ENCODE results near the gene KCNJ11.

The KCNJ11 gene

GRCh38 chr11:17371614-17372013, 16.8 kb downstream of the KCNJ11 start:
- Histone ChIP-seq H3K4me1 (ENCODE audit: control insufficient read depth, low read depth, low read length) (no peaks in the 10 kb centered on the region), H3K9me3 (ENCODE audit: control insufficient read depth, low read depth, low read length) (peaks cover 41% of the 10 kb centered on the region), H3K9ac (ENCODE audit: low read length) (no peak overlapping the region), H3K27ac (ENCODE audit: low read length) (no peak overlapping the region), H3K4me3 (ENCODE audit: low read length) (no peak overlapping the region), H3K27me3 (ENCODE audit: control insufficient read depth, insufficient read depth, low read length) (no peaks in the 10 kb centered on the region), H3K36me3 (ENCODE audit: control insufficient read depth, low read depth, low read length) (no peaks in the 10 kb centered on the region)

GRCh38 chr11:17369684-17370243, 18.7 kb downstream of the KCNJ11 start:
- no peak overlapping the region for H3K9ac ChIP-seq (ENCODE audit: low read length)
- H3K36me3 ChIP-seq (ENCODE audit: control insufficient read depth, low read depth, low read length) = no peaks in the 10 kb centered on the region
- H3K27me3 ChIP-seq (ENCODE audit: control insufficient read depth, insufficient read depth, low read length) = no peaks in the 10 kb centered on the region
- peaks cover 41% of the 10 kb centered on the region for H3K9me3 ChIP-seq (ENCODE audit: control insufficient read depth, low read depth, low read length)
- H3K4me1 ChIP-seq (ENCODE audit: control insufficient read depth, low read depth, low read length) = no peaks in the 10 kb centered on the region
- H3K4me3 ChIP-seq (ENCODE audit: low read length) = no peak overlapping the region
- no peak overlapping the region for H3K27ac ChIP-seq (ENCODE audit: low read length)

- Histone ChIP-seq H3K9ac (ENCODE audit: low read length) (no peak overlapping the region), H3K9me3 (ENCODE audit: control insufficient read depth, low read depth, low read length) (peaks cover 41% of the 10 kb centered on the region), H3K4me1 (ENCODE audit: control insufficient read depth, low read depth, low read length) (no peaks in the 10 kb centered on the region), H3K36me3 (ENCODE audit: control insufficient read depth, low read depth, low read length) (no peaks in the 10 kb centered on the region), H3K27me3 (ENCODE audit: control insufficient read depth, insufficient read depth, low read length) (no peaks in the 10 kb centered on the region), H3K4me3 (ENCODE audit: low read length) (no peak overlapping the region), H3K27ac (ENCODE audit: low read length) (no peak overlapping the region)
Observed at GRCh38 chr11:17369094-17369493, 19.4 kb downstream of the KCNJ11 start.

DNA sequence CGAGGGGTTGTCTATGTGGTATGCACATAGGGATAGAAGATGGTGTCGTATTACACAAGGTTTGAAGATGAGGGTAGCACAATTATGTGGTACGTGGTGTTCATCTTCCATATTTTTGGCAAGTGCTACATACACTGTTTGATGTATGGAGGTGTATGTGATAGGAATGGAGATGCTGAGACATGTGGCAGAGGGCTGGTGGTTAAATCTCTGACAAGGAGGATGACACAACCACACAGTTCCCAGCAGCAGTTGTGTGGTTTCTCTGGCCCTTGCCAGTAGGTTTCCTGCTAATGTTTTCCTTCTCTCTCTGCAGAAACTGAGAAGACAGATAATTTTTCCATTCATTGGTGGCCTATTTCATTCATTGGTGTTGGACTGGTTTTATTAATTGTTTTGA, 19.9 kb downstream of the KCNJ11 start:
- peaks cover 41% of the 10 kb centered on the region for H3K9me3 ChIP-seq (ENCODE audit: control insufficient read depth, low read depth, low read length)

GRCh38 chr11:17366495-17366894, 22.0 kb downstream of the KCNJ11 start:
- no peak overlapping the region for H3K27ac ChIP-seq (ENCODE audit: low read length)
- H3K27me3 ChIP-seq (ENCODE audit: control insufficient read depth, insufficient read depth, low read length) = no peaks in the 10 kb centered on the region
- H3K9ac ChIP-seq (ENCODE audit: low read length) = no peak overlapping the region
- no peaks in the 10 kb centered on the region for H3K4me1 ChIP-seq (ENCODE audit: control insufficient read depth, low read depth, low read length)
- no peaks in the 10 kb centered on the region for H3K36me3 ChIP-seq (ENCODE audit: control insufficient read depth, low read depth, low read length)
- H3K9me3 ChIP-seq (ENCODE audit: control insufficient read depth, low read depth, low read length) = peaks cover 23% of the 10 kb centered on the region
- no peak overlapping the region for H3K4me3 ChIP-seq (ENCODE audit: low read length)

More for the DNA sequence above, 19.9 kb downstream of the KCNJ11 start:
- no peaks in the 10 kb centered on the region for H3K4me1 ChIP-seq (ENCODE audit: control insufficient read depth, low read depth, low read length)
- H3K4me3 ChIP-seq (ENCODE audit: low read length) = no peak overlapping the region
- no peaks in the 10 kb centered on the region for H3K36me3 ChIP-seq (ENCODE audit: control insufficient read depth, low read depth, low read length)
- no peak overlapping the region for H3K27ac ChIP-seq (ENCODE audit: low read length)
- no peak overlapping the region for H3K9ac ChIP-seq (ENCODE audit: low read length)
- H3K27me3 ChIP-seq (ENCODE audit: control insufficient read depth, insufficient read depth, low read length) = no peaks in the 10 kb centered on the region

GRCh38 chr11:17354601-17354991, 33.9 kb downstream of the KCNJ11 start:
- Histone ChIP-seq H3K9ac (ENCODE audit: low read length) (no peak overlapping the region), H3K27ac (ENCODE audit: low read length) (no peak overlapping the region)

DNA sequence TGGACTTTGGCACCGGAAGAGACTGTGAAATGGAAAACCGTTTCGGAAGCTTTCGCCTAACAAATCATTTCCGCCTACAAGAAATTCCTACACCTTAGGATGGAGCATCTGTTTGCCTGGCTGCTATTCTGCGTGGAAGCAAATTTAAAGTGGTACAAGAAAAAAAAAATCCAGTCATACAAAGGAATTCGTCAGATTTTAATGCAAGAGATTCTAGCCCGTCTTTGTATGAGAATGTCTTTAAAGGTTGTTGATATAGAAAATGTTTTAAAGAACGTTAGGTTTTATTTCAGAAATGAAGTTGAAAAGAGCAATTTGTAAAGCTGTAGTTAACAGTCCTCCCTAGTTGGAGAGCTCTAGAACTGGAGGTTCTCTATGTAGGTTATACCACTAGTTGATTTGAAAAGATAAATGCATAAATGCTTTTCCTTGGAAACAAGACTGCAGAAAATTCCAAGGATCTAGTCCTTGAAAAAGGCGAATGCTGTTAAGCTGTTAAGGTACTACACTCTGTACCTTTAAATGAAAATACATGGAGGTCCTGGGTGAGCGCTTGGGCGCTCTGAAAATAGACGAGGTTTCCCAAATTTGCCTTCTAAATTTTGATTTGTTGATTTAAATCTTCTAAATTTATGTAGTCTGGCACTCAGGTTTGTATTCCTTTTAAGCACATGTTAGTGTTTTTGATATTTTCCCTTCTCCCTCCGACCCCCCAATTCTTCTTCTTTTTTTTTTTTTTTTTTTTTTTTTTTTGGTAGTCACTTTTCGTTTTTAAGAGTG, 34.4 kb downstream of the KCNJ11 start:
- Histone ChIP-seq H3K9me3 (ENCODE audit: control insufficient read depth, low read depth, low read length) (no peaks in the 10 kb centered on the region), H3K4me3 (ENCODE audit: low read length) (peak overlapping the region; percentile 52), H3K9ac (ENCODE audit: low read length) (peak overlapping the region; percentile 6), H3K4me1 (ENCODE audit: control insufficient read depth, low read depth, low read length) (peaks cover 10% of the 10 kb centered on the region), H3K27me3 (ENCODE audit: control insufficient read depth, insufficient read depth, low read length) (peaks cover 55% of the 10 kb centered on the region), H3K27ac (ENCODE audit: low read length) (no peak overlapping the region), H3K36me3 (ENCODE audit: control insufficient read depth, low read depth, low read length) (no peaks in the 10 kb centered on the region)

More at GRCh38 chr11:17354601-17354991, 33.9 kb downstream of the KCNJ11 start:
- Histone ChIP-seq H3K4me1 (ENCODE audit: control insufficient read depth, low read depth, low read length) (peaks cover 10% of the 10 kb centered on the region), H3K36me3 (ENCODE audit: control insufficient read depth, low read depth, low read length) (no peaks in the 10 kb centered on the region), H3K4me3 (ENCODE audit: low read length) (peak overlapping the region; percentile 52), H3K9me3 (ENCODE audit: control insufficient read depth, low read depth, low read length) (no peaks in the 10 kb centered on the region), H3K27me3 (ENCODE audit: control insufficient read depth, insufficient read depth, low read length) (peaks cover 49% of the 10 kb centered on the region)

DNA sequence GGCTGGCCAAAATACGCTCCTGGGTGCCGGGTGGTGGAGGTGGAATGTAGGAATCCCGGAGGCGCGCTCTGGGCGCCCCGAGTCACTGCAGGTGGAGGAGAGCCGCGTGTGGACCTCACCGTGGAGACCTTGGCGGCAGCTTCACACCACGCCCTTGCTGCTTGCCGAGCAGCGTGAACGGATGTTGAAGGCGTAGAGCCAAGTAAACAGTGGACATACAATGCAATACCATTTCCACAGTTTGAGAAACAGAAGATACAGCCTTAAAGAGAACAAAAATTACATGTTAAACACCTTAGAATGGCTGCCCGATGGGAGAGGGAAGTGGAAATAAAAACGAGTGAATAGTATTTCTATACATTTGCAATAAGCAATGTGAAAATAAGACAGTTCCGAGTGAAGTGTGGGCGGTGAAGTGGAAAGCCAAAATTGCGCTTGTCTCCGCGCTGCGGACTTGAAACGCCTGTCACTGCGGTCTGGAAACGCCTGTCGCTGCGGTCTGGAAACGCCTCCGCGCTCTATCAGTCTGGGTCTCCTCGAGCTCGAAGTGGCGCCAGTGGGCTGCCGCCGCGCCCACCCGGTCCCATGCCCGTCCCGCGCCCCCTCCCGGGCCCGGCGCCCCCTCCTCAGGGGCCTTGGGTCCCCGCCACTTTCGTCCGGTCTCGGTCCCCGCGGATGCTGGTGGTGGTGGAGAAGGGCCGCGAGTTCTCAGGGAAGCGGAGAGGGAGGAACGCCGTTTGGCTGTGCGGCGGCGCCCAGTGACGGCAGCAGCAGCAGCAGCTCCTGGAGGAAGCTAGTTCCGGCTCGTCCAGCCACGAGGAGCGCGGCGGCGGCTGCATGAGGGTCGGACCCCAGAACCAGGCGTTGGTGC, 35.3 kb downstream of the KCNJ11 start:
- Histone ChIP-seq H3K4me3 (ENCODE audit: low read length) (peak overlapping the region; percentile 52), H3K9ac (ENCODE audit: low read length) (peak overlapping the region; percentile 6), H3K27me3 (ENCODE audit: control insufficient read depth, insufficient read depth, low read length) (peaks cover 56% of the 10 kb centered on the region), H3K27ac (ENCODE audit: low read length) (no peak overlapping the region), H3K9me3 (ENCODE audit: control insufficient read depth, low read depth, low read length) (no peaks in the 10 kb centered on the region), H3K36me3 (ENCODE audit: control insufficient read depth, low read depth, low read length) (no peaks in the 10 kb centered on the region), H3K4me1 (ENCODE audit: control insufficient read depth, low read depth, low read length) (peaks cover 10% of the 10 kb centered on the region)

DNA sequence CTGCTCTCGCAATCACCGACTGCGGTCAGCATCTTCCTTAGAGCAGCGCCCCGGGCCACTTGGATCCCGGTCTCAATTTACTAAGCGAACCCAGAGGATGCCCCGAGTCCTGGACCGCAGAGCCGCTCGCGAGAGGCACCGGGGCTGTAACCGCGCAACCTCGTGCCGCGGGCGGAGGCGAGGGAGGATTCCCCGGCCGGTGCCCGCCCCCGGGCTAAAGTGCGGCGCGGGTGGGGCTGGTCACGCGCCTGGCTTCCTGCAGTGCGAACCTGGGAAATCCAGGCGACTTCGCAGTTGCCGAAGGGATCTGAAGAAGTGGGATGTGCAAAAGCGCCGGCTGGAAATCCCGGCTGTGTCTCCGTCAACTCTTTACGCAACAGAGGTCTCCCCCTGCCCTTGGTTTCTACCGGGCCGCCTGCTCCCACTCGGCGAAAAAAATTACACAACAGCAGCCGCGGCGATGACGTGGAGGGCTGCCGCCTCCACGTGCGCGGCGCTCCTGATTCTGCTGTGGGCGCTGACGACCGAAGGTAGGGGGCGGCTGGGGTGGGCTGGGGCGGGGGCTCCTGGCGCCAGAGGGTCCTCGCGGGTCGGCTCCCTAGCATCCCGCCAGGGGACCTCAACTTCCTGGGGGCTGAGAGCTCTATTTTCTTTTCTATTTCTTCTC, 36.8 kb downstream of the KCNJ11 start, which contains the start of gene NCR3LG1:
NCR3LG1 (plus strand) TSS at position 291 of the 667 bp plus-strand sequence; CDS start at position 461, 170 bp downstream.
- Histone ChIP-seq H3K9ac (ENCODE audit: low read length) (no peak within 1 kb of the TSS), H3K9me3 (ENCODE audit: control insufficient read depth, low read depth, low read length) (no peaks in the 10 kb centered on the region), H3K4me3 (ENCODE audit: low read length) (peak within 1 kb of the TSS; percentile 52), H3K36me3 (ENCODE audit: control insufficient read depth, low read depth, low read length) (no peaks in the 10 kb centered on the region), H3K27me3 (ENCODE audit: control insufficient read depth, insufficient read depth, low read length) (peaks cover 56% of the 10 kb centered on the region), H3K4me1 (ENCODE audit: control insufficient read depth, low read depth, low read length) (peaks cover 10% of the 10 kb centered on the region), H3K27ac (ENCODE audit: low read length) (no peak within 1 kb of the TSS)

GRCh38 chr11:17351172-17351509, 37.3 kb downstream of the KCNJ11 start:
- H3K27ac ChIP-seq (ENCODE audit: low read length) = no peak overlapping the region
- H3K27me3 ChIP-seq (ENCODE audit: control insufficient read depth, insufficient read depth, low read length) = peaks cover 56% of the 10 kb centered on the region
- H3K4me3 ChIP-seq (ENCODE audit: low read length) = peak overlapping the region; percentile 52

More at GRCh38 chr11:17351172-17351509, 37.3 kb downstream of the KCNJ11 start:
- H3K9ac ChIP-seq (ENCODE audit: low read length) = no peak overlapping the region
- peaks cover 10% of the 10 kb centered on the region for H3K4me1 ChIP-seq (ENCODE audit: control insufficient read depth, low read depth, low read length)
- H3K9me3 ChIP-seq (ENCODE audit: control insufficient read depth, low read depth, low read length) = no peaks in the 10 kb centered on the region
- H3K36me3 ChIP-seq (ENCODE audit: control insufficient read depth, low read depth, low read length) = no peaks in the 10 kb centered on the region

Measured in iPS-18a (cell line).